HG02970 (cell line): ENCODE data around the gene ARHGEF3.
"Not testable (repeated sequence)": the region's sequence is repeated elsewhere in the genome, so short reads cannot be mapped to it uniquely, and the experiment has no call there.

Experiments
- ATAC-seq: cut with Tn5 transposase; IDR thresholded peaks from one replicate; pipeline ENCODE4 v1.9.1; 2021; ENCODE audit warnings: mild to moderate bottlenecking, moderate library complexity, moderate number of reproducible peaks; ENCODE audit not compliant: unreplicated experiment, low FRiP score

Gene ARHGEF3

DNA sequence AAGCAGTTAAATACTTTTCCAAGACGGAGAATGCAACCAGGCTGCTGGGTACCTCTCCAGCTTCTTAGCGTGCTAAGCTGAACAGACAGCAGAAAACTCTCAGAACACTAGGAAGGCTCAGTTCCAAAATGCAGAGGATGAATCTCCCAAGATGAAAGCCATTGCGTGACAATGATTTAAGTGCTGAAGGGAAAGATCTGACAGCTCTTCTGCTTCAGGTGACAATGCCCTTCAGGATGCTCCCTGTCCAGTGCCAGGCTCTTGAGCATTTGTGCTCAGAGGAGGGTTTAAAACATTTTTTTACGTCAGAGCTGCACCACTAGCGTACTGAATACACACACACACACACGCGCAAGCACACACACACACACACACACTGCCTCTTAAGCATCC lies 26.3 kb downstream of the ARHGEF3 start:
- ATAC-seq: no peak

DNA sequence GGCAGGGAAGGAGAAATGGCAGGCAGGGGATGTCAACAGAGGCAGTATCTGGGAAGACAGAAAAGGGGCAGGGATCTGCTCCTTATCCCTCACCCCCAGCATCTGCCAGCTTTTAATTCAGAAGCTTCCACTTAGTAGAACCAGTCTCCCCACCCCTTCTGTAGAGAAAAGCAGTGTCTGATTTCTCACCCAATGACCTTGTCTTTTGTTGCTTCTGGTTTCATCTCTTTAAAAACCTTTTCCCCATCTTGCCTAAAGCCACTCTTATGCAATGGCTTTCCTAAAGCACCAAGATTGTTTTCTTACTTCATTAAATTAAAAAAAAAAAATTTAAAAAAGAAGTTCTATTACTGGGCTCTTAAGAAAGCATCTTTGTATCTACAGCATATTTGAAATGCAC lies 27.8 kb downstream of the ARHGEF3 start:
- no peak for ATAC-seq

DNA sequence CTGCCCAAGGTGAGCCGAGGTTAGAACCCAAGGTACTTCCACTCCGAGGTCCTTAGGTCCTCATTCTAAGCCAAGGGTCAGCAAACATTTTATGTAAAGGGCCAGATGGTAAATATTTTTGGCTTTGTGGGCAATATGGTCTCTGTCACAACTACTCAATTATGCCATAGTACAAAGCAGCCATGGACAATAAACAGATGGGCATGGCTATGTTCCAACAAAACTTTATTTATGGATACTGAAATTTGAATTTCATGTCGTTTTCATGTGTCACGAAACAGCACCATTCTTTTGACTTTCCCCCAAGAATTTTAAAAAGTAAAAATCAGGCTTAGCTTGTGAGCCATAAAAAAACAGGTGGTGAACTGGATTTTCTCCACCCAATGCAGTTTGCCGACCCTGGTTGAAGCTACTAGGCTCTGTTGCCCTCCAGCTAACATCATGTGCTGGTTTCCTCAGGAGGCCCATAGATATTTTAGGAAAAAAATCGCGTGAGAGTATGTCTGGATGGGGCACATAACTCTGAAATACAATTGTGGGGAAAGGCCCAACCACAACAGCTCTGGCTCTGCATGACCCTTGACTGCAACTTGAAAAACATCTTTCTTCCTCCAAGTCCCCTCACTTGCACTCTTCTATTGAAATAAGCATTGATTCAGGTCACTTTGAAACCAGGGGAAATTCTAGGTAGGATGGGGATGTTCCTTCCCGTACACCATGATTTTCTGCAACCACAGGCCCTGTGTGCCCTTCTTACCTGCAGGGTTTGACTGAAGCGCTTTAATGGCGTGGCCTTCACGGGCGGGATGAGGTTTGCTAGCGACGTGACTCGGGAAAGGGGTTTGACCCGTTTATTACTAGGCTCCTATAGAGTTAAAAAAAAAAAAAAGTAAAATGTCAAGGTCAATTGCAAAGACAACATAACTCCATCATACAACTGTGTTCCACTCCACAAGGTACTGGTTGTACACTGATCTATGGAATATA lies 28.5 kb downstream of the ARHGEF3 start:
- no peak for ATAC-seq

DNA sequence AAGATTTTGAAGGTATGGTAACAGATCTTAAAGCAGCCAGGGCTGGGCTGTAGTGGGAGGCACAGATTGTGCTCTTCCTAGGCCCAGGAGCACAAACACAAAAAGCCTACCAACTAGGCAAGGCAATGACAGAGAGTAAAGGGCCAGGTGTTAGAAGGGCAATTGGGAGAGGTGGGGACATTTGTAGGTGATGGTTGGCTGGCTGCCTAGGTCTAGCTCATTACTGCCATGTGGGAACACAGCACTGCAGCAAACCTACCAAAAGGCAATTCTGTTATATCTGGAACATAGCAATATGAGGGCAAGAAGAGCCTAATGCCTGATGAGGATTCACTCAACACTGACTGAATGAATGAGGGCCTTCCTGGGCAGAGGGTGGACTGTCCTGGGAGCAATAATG lies 30.4 kb downstream of the ARHGEF3 start:
- no peak for ATAC-seq

DNA sequence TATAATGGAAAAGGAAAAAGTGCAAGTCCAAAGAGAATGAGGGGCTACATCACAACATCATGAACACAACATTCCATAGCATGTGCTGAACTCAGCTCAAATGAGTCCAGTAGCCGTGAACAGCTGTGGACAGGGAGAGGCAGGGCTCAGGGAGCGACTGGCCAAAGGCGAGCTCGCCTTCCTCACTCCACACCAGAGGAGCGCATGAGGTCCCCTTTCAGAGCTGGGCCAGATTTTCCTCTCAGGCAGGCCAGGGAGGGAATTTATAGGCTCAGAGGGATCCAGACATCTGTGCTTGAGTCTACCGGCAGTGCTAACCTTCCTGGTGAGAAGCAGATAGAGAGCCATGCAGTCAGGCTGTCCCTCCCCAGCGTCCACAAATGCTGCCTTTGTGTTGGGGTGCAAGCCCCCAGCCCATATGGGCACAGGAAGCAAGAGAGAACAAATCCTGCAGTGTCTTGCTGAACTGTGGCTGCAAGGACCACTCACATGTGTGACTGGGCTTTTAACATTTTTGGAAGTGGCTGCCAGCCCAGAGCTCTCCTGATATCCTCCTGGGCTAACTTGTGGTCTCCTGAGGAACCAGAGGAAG lies 32.5 kb downstream of the ARHGEF3 start:
- ATAC-seq: no peak

DNA sequence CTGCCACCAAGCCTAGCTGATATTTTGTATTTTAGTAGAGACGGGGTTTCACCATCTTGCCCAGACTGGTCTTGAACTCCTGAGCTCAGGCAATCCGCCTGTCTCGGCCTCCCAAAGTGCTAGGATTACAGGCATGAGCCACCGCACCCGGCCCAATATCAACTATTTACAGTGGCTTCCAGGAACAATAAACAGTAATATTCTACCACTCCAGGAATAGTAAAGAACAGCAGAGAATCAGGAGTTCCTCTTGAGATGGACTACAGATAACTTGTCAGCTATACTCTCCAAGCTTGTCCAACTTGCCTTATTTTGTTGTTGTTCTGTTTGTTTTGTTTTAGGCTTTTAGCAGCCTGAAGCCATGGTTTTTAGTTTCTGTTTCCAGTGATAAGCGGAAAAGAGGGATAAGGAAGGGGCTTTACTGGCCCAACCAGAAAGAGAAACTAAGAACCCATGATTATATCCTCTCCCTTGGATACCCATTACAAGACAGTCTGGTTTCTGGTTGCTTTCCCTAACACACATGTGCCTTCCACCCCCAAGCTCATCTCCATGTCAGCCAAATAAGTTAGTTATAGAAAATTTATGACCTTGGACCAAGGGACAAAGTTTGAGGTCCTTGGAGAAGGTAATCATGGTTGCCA lies 36.7 kb downstream of the ARHGEF3 start:
- ATAC-seq: no peak

DNA sequence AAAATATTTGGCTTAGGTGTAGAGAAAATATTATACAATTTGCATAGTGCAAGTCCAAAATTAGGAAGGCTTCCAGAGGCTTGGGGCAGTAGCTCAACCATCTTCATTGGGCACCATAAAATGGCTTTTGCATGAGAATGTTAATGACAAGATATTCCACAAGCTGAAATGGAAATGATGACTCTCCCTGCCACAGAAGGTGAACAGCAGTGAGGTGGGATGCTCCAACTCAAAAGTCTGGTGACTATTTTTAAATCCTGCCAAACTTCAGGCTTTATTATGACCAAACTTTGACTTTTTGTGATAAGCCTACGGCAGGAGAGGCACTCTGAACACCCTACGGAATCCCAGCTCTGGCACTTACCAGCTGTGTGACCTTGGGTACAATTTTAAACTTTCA lies 37.6 kb downstream of the ARHGEF3 start:
- no peak for ATAC-seq

DNA sequence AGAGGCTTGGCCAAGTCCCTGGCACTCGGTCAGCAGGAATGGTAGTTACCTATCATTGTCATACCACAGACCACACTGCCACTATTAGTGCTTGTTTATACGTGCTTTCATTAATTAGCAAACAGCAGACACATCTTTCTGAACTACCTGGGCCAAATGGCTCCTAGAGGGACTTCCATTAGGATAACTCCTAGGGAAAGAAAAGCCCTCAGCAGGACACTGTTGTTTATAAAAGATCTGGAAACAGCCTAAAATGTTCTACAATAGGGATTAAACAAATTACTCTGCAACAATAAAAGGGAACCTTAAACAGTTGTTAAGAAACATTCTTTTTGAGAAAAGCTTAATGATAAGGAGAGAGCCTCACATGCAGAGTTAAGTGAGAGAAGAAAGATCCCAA lies 38.5 kb downstream of the ARHGEF3 start:
- no peak for ATAC-seq

DNA sequence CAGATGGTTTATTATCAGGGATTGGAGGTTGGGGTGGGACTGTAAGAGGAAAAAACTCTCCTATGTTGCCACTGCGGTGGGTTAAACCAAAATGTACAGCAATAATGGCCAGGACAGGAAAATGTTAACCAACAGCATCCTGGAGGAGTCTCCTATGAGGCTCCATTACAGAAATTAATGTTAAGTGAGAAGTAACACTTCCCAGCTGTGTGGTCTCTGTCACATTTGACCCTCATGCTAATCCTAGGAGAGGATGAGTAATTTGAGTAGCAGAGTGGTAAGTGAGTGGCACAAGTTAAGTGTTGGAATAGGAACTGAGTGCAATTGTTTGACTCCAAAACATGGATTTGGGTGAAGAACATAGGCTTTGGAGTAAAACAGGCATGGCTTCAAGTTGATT lies 39.0 kb downstream of the ARHGEF3 start:
- ATAC-seq: no peak

DNA sequence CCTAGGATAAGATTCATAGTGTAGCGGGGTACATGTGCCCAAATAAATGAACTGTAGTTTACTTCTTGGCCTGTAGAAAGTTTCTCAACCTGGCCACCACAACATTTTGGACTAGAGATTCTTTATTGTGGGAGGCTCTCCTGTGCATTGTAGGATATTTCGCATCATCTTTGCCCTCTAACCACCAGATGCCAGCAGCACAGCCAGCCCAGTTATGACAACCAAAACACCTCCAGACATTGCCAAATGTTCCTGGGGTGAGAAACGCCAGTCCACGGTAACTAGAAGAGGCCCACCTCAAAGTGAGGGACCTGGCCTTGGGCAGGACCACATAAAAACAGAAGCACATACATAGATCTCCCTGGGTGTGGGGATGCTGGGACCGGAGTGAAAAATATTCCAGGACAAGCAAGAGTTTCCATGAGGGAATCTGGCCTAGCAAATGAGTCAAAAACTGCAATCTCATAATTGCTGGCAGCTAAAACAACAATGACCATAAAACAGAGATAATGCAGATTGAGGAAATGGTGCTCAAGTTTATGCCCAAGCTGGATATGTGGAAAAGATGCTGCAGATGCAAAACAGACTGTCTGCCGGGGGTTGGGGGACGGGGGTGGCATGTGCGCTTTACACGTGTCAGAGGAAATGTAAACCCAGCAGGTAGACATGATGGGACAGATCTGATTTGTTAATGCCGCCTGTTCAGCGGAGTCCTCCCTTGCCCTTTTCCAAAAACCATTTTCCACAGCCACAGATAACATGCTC lies 39.7 kb downstream of the ARHGEF3 start:
- ATAC-seq: no peak

DNA sequence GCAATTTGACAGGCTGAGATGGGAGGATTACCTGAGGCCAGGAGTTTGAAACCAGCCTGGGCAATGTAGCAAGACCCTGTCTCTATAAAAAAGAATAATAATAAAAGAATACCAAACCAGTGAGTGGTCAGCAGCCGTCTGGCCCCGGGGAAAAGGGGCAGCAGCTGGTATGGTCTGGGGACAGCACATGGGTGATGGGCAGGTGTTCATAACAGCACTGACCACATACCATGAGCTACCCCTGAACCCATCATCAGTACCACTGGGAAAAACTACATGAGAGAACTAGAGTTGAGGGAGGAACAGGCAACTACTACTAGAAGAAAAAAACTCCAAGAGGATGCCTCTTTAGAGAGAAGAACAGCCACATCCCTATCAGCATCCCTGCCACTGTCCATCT lies 40.7 kb downstream of the ARHGEF3 start:
- no peak for ATAC-seq

DNA sequence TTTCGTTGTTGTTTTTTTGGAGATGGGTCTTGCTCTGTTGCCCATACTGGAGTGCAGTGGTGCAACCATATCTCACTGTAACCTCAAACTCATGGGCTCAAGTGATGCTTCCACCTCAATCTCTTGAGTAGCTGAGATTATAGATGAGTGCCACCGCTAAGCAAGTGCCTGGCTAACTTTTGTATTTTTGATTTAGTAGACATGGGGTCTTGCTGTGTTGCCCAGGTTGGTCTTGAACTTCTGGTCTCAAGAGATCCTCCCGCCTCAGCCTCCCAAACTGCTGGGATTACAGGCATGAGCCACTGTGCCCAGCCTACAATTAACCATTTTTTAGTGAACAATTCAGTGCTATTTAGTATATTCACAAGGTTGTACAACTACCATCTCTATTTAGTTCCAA lies 42.2 kb downstream of the ARHGEF3 start:
- no peak for ATAC-seq

DNA sequence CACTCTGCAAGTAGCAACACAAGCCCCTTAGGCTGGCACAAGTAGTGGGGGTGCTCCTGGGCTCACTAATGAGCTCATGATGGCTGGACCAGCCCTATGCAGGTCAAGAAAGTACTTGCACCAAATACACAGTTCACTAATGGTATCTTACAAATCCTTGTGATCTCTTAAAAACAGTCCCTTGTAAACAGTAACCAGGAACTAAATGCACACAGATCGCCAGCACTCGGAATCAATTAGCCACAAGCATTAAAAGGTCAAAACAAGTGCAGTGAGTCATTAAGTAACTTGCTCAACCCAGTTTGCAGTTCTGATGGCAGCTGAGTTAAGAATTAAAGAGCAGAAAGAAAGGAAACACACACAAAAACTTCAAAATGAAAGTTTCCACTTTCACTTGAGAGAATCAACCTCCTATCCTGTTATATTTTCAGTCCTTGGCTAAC lies 43.2 kb downstream of the ARHGEF3 start:
- ATAC-seq: no peak

DNA sequence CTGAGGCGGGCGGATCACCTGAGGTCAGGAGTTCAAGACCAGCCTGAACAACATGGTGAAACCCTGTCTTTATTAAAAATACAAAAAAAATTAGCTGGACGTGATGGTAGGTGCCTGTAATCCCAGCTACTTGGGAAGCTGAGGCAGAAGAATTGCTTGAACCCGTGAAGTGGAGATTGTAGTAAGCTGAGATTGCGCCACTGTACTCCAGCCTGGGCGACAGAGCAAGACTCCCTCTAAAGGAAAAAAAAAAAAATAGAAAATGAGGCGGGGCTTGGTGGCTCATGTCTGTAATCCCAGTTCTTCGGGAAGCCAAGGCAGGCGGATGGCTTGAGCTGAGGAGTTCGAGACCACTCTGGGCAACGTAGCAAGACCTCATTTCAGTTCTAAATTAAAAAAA lies 43.7 kb downstream of the ARHGEF3 start:
- not testable (repeated sequence) for ATAC-seq

DNA sequence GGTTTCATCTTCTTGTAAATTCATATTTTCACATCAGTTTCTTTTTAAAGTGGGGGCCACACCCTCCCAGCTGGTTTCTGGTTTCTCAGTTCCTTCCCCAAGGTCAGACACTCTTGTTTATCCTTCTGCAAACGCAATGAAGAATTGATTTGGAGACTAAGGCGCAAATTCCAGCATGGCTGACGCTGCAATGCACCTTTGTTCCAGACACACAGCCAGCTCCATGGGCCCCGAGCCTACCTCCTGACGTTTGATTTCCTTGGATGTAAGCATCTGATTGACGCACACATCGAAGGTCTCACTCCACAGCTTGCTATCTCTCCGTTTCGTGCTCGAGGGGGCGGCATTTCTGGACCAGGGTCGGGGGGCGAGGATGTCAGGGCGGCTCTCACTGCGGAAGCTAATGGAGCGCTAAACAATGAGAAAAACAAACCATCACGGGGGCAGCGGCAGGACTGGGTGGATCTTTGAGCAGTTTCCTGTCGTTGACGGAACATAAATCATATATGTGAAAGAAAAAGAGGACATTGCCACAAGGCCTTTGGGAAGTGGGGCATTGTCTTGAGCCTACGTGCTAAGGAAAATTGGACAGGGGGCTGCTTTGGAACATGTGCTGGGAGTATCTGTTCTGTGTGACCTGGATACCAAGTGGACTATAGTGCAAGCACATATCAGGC lies 46.9 kb downstream of the ARHGEF3 start:
- ATAC-seq: no peak

DNA sequence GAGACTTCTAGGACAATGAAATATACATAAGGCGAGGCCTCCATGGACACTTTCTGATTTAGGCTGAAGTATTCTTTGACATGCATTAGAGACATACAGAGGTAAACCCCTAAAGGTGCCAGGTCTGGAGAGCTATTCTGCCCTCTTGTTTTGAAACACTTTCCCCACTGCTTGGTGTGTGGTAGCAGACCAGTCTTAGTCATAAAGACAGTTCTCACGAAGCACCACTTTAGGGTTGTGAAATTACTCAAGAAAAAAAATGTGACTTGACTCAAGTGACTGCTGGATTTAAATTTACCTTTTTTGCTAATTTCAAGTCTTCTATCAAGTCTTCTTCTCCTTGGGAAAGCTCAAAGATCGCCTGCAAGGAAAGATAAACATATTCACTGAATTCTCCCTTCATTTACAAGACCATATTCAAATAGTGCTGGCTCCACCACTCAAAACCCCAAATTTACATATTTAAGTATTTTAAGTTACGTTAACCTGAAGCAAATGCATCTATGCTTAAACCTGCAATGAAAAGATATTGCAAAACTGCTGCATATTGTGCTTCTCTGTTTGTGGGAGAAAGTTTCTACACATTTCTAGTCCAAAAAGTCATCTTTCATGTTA lies 48.4 kb downstream of the ARHGEF3 start:
- no peak for ATAC-seq

DNA sequence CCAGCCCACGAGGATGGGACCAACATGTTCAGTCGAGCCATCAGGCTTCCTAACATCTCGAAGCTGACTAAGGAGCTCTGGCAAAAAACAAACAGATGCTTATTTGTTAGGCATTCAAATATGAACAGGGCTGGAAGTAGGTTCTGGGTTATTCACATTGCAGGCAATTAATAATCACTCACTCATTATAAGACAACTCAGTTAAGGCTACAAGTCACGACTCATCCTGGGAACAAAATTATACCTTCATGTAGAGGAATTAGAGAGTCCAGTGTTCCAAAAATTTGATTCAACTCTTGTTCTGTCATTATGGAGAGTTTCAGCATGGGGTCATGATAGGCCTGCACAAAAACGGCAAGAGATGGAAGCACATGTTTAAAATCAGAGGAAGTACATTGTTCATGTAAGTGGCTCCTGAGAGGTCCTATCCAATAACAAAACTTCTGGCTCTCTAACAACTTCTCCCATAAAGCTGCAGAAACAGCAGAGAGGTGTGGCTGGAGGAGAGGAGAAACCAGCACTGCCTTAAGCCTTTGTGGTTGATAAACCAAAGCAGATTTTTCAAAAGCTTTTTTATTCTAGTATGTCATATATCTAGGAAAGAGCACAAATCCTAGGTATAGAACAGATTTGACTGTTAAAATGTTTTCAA lies 50.6 kb downstream of the ARHGEF3 start:
- ATAC-seq: no peak

DNA sequence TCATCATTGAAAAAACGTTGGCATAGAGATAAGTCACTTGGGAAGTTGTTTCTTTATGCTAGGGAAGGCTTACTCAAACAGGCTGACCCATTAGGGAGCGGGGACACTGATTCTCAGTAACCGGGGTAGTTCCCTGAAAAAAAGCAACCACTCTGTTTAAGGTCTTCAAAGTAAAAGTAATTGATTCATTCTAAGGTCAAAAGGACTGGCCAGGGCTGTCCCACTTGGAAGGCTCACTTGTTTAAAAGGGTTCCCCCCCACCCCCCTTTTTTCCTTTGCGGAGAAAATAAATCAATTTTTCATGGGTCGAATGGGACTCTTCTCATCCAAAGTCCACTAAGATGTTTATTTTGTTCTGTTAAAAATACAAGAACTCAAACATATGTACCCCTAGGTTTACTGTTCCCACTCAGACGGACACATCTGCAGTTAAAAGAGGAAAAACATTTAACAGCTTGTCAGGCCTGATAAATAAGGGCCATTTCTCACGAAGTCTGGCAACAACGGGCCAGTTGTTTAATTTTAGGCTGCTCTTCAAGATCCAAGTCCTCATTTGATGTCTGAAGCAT lies 53.0 kb downstream of the ARHGEF3 start:
- ATAC-seq: no peak

DNA sequence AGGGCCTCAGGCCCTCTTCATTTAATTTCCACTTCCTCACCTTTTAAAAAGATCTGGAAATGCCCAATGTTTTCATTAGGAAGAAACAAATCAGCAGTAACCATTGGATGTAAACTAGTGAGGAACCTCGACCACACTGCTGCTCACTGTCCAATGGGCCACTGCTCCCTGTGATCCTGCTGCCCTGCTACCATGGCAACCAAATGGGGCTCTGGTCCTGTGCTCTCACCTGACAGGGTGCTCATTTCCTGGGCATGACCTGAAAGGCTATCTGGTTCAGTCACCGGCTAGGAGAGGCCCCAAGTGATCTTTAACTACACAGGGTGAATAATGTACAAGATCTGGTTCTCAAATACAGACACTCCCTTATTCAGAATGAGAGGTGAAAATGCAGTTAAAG lies 54.6 kb downstream of the ARHGEF3 start:
- no peak for ATAC-seq
